ENCODE measurements around the gene FGD4. TPM values are rescaled to one million over a fixed set of nuclear protein-coding genes. Genes with fewer than 3 reads are reported as not detected.

The FGD4 gene
- total RNA-seq, 2 experiments from 2014 or later: 0.25 to 0.34 TPM

GRCh38 chr12:32360956-32361355, 38.4 kb upstream of the FGD4 start:
- Mint-ChIP-seq H3K9me3 (no peaks in the 10 kb centered on the region), H3K4me3 (no peak overlapping the region), H3K27me3 (no peaks in the 10 kb centered on the region), H3K27ac (no peak overlapping the region), H3K4me1 (ENCODE audit: low read depth) (no peaks in the 10 kb centered on the region), H3K36me3 (ENCODE audit: low read depth) (no peaks in the 10 kb centered on the region)
- DNase-seq (no peak), ATAC-seq (ENCODE audit: poor library complexity) (no peak)
- ChIA-PET POLR2A (no interaction called here), CTCF (no interaction called here)
- Histone ChIP-seq H3K4me3 (ENCODE audit: low read length) (no peak overlapping the region), H3K36me3 (ENCODE audit: insufficient read depth, low read length) (no peaks in the 10 kb centered on the region), H3K9me3 (ENCODE audit: control insufficient read depth in 1 of 2, insufficient read depth in 1 of 2, low read length in 2 of 2) (no peaks in the 10 kb centered on the region), H3K27me3 (ENCODE audit: control insufficient read depth in 1 of 2, insufficient read depth in 2 of 2, low read length in 2 of 2) (no peaks in the 10 kb centered on the region), H3K4me1 (ENCODE audit: insufficient read depth, low read length) (no peaks in the 10 kb centered on the region), H3K27ac (ENCODE audit: low read depth in 1 of 2, low read length in 2 of 2) (no peak overlapping the region)
- intact Hi-C loops (cut with DNase I, micrococcal nuclease): no loop called here
- TF ChIP-seq CTCF (IDR thresholded peaks at IDR 0.05): no peak

GRCh38 chr12:32362892-32363291, 36.5 kb upstream of the FGD4 start:
- H3K27ac Mint-ChIP-seq: no peak overlapping the region
- H3K4me3 Mint-ChIP-seq: no peak overlapping the region
- DNase-seq (no peak), ATAC-seq (ENCODE audit: poor library complexity) (no peak)
- no peaks in the 10 kb centered on the region for H3K27me3 Mint-ChIP-seq
- no peak overlapping the region for H3K4me3 ChIP-seq (ENCODE audit: low read length)
- ChIA-PET POLR2A (no interaction called here), CTCF (no interaction called here)
- no peak for TF ChIP-seq CTCF (IDR thresholded peaks at IDR 0.05)
- no peaks in the 10 kb centered on the region for H3K36me3 ChIP-seq (ENCODE audit: insufficient read depth, low read length)
- no peak overlapping the region for H3K27ac ChIP-seq (ENCODE audit: low read depth in 1 of 2, low read length in 2 of 2)
- no peaks in the 10 kb centered on the region for H3K27me3 ChIP-seq (ENCODE audit: control insufficient read depth in 1 of 2, insufficient read depth in 2 of 2, low read length in 2 of 2)
- no peaks in the 10 kb centered on the region for H3K36me3 Mint-ChIP-seq (ENCODE audit: low read depth)
- intact Hi-C loops (cut with DNase I, micrococcal nuclease): no loop called here
- H3K9me3 ChIP-seq (ENCODE audit: control insufficient read depth in 1 of 2, insufficient read depth in 1 of 2, low read length in 2 of 2): no peaks in the 10 kb centered on the region
- H3K9me3 Mint-ChIP-seq: no peaks in the 10 kb centered on the region
- no peaks in the 10 kb centered on the region for H3K4me1 Mint-ChIP-seq (ENCODE audit: low read depth)
- H3K4me1 ChIP-seq (ENCODE audit: insufficient read depth, low read length): no peaks in the 10 kb centered on the region

GRCh38 chr12:32365473-32366064, 33.8 kb upstream of the FGD4 start:
- H3K4me1 Mint-ChIP-seq (ENCODE audit: low read depth): no peaks in the 10 kb centered on the region
- peak in 9 of 14 experiments; percentile 2 to 68 (median 23) for DNase-seq
- no peaks in the 10 kb centered on the region for H3K9me3 ChIP-seq (ENCODE audit: control insufficient read depth in 1 of 2, insufficient read depth in 1 of 2, low read length in 2 of 2)
- H3K4me3 Mint-ChIP-seq: no peak overlapping the region
- H3K27me3 Mint-ChIP-seq: no peaks in the 10 kb centered on the region
- no peaks in the 10 kb centered on the region for H3K9me3 Mint-ChIP-seq
- no peak overlapping the region for H3K27ac ChIP-seq (ENCODE audit: low read depth in 1 of 2, low read length in 2 of 2)
- peak; percentile 57 for ATAC-seq (ENCODE audit: poor library complexity)
- peak; percentile 71 for TF ChIP-seq CTCF (IDR thresholded peaks at IDR 0.05)
- H3K4me1 ChIP-seq (ENCODE audit: insufficient read depth, low read length): no peaks in the 10 kb centered on the region
- no peak overlapping the region for H3K27ac Mint-ChIP-seq
- intact Hi-C loops (cut with DNase I, micrococcal nuclease): loop anchor here (5.0 kb wide), 1 partner anchor 1657 kb away; the partner anchor contains the start of gene ALG10 (in 2 of the 2)
- no peaks in the 10 kb centered on the region for H3K36me3 ChIP-seq (ENCODE audit: insufficient read depth, low read length)
- no peaks in the 10 kb centered on the region for H3K27me3 ChIP-seq (ENCODE audit: control insufficient read depth in 1 of 2, insufficient read depth in 2 of 2, low read length in 2 of 2)
- ChIA-PET CTCF (no interaction called here), POLR2A (no interaction called here)
- H3K36me3 Mint-ChIP-seq (ENCODE audit: low read depth): no peaks in the 10 kb centered on the region
- no peak overlapping the region for H3K4me3 ChIP-seq (ENCODE audit: low read length)
